Fibroblast of lung (primary cell): ENCODE results near the gene GMPPB. TPM values are rescaled to one million over a fixed set of nuclear protein-coding genes. Genes with fewer than 3 reads are reported as not detected.

ENCODE experiments used
- DNase-seq, 2 donors: peaks; one replicate each; pipeline versions ENCODE4 v3.0.0 to v3.0.0-alpha.2; 2010; ENCODE audit warnings: low read depth in 2 of 2
- H2AFZ ChIP-seq: 2 replicates; pipeline ENCODE4 v1.5.1; 2012; ENCODE audit warnings: low read length, control low read depth, inconsistent platforms
- H3K27ac ChIP-seq: 2 replicates; pipeline ENCODE4 v1.5.1; 2011; ENCODE audit warnings: low read length, control low read depth; ENCODE audit not compliant: insufficient read depth
- H3K27me3 ChIP-seq: 2 replicates; pipeline ENCODE4 v1.5.1; 2011; ENCODE audit warnings: mild to moderate bottlenecking, low read length; ENCODE audit not compliant: control insufficient read depth, insufficient read depth
- H3K36me3 ChIP-seq: 2 replicates; pipeline ENCODE4 v1.5.1; 2011; ENCODE audit warnings: low read length; ENCODE audit not compliant: control insufficient read depth, insufficient read depth
- H3K4me1 ChIP-seq: 2 replicates; pipeline ENCODE4 v1.5.1; 2011; ENCODE audit warnings: low read length; ENCODE audit not compliant: control insufficient read depth, insufficient read depth; ENCODE audit errors: extremely low read depth
- H3K4me2 ChIP-seq: 2 replicates; pipeline ENCODE4 v1.5.1; 2011; ENCODE audit warnings: low read length, control low read depth; ENCODE audit not compliant: insufficient read depth; ENCODE audit errors: extremely low read depth
- H3K4me3 ChIP-seq, 4 experiments: fragments of 200-600 bp in 1 of 4; sonication (generic) in 1 of 4; replicated peaks in 1 of 4; 2 replicates each; pipeline ENCODE4 v1.5.1; 2011 to 2016; ENCODE audit warnings: low read length in 4 of 4, low read depth in 3 of 4, mild to moderate bottlenecking in 3 of 4, control low read depth in 2 of 4, inconsistent platforms in 1 of 4, mixed read lengths in 1 of 4; ENCODE audit not compliant: insufficient read depth in 1 of 4; ENCODE audit errors: control extremely low read depth in 1 of 4
- H3K79me2 ChIP-seq: 2 replicates; pipeline ENCODE4 v1.5.1; 2012; ENCODE audit warnings: mild to moderate bottlenecking, low read length, inconsistent platforms; ENCODE audit not compliant: control insufficient read depth, insufficient read depth
- H3K9ac ChIP-seq: 2 replicates; pipeline ENCODE4 v1.5.1; 2011; ENCODE audit warnings: mild to moderate bottlenecking, low read length, control low read depth; ENCODE audit not compliant: insufficient read depth
- H3K9me3 ChIP-seq: 2 replicates; pipeline ENCODE4 v1.5.1; 2012; ENCODE audit warnings: low read depth, low read length; ENCODE audit not compliant: control insufficient read depth, insufficient read depth
- H4K20me1 ChIP-seq: 2 replicates; pipeline ENCODE4 v1.5.1; 2011; ENCODE audit warnings: low read length; ENCODE audit not compliant: control insufficient read depth, insufficient read depth; ENCODE audit errors: extremely low read depth
- EZH2 ChIP-seq: IDR thresholded peaks from 2 replicates; pipeline ENCODE4 v1.5.1; 2012; ENCODE audit warnings: low read length, control low read depth, mild to moderate bottlenecking; ENCODE audit errors: missing control alignments
- polyA plus RNA-seq, 2 donors: library from polyadenylated mRNA; depleted of rRNA in 1 of 2; stranded (reverse) in 1 of 2; unstranded in 1 of 2; fragments of >200 nt; gene quantifications; 2 replicates each; pipeline ENCODE4 v1.2.1, GENCODE V29; 2011 to 2012; ENCODE audit warnings: missing spikeins in 1 of 2
- total RNA-seq: library from RNA; depleted of rRNA; stranded (reverse); fragments of >200 nt; gene quantifications from 2 replicates; pipeline ENCODE4 v1.2.1, GENCODE V29; 2014
- TF ChIP-seq, protein P1 (sequence below), 2 donors: IDR thresholded peaks in 1 of 2; conservative IDR thresholded peaks in 1 of 2; 1 replicate in 1 of 2; 2 replicates in 1 of 2; pipeline ENCODE4 v1.5.1; 2011 to 2012; ENCODE audit warnings: low read length in 2 of 2, control low read depth in 1 of 2, inconsistent platforms in 1 of 2, low read depth in 1 of 2, mild to moderate bottlenecking in 1 of 2

Gene GMPPB
- total and polyA plus RNA-seq, 2 donors (not counting 1 experiment from before 2014, with no cell fraction given) = 13.7 to 14.4 TPM

DNA sequence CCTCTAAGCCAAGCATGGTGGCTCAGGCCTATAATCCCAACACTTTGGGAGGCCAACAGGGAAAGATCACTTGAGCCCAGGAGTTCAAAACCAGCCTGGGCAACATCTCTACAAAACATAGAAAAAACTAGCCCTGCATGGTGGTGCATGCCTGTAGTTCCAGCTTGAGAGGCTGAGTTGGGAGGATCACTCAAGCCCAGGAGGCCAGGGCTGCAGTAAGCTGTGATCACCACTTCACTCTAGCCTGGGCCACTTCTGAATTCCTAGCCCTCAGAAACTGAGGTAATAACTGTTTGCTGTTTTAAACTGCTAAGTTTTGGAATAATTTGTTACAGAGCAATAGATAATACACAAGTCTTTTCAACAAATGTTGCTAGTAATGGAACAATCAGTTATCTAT is 46.2 kb upstream of the GMPPB start:
- Histone ChIP-seq H3K4me3 (no peak overlapping the region), H3K36me3 (no peaks in the 10 kb centered on the region), H3K4me2 (no peak overlapping the region), H3K9me3 (no peaks in the 10 kb centered on the region), H2AFZ (no peak overlapping the region), H4K20me1 (peaks cover 3% of the 10 kb centered on the region), H3K79me2 (peaks cover 70% of the 10 kb centered on the region), H3K27ac (no peak overlapping the region), H3K27me3 (no peaks in the 10 kb centered on the region), H3K4me1 (peaks cover 2% of the 10 kb centered on the region), H3K9ac (no peak overlapping the region)
- no peak for DNase-seq
- no peak for TF ChIP-seq EZH2
- TF ChIP-seq, protein P1, sequence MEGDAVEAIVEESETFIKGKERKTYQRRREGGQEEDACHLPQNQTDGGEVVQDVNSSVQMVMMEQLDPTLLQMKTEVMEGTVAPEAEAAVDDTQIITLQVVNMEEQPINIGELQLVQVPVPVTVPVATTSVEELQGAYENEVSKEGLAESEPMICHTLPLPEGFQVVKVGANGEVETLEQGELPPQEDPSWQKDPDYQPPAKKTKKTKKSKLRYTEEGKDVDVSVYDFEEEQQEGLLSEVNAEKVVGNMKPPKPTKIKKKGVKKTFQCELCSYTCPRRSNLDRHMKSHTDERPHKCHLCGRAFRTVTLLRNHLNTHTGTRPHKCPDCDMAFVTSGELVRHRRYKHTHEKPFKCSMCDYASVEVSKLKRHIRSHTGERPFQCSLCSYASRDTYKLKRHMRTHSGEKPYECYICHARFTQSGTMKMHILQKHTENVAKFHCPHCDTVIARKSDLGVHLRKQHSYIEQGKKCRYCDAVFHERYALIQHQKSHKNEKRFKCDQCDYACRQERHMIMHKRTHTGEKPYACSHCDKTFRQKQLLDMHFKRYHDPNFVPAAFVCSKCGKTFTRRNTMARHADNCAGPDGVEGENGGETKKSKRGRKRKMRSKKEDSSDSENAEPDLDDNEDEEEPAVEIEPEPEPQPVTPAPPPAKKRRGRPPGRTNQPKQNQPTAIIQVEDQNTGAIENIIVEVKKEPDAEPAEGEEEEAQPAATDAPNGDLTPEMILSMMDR (conservative IDR thresholded peaks at IDR 0.05 in 1 of 2, IDR thresholded peaks at IDR 0.05 in 1 of 2; ENCODE audit: low read depth in 1 of 2, low read length in 2 of 2) = no peak

DNA sequence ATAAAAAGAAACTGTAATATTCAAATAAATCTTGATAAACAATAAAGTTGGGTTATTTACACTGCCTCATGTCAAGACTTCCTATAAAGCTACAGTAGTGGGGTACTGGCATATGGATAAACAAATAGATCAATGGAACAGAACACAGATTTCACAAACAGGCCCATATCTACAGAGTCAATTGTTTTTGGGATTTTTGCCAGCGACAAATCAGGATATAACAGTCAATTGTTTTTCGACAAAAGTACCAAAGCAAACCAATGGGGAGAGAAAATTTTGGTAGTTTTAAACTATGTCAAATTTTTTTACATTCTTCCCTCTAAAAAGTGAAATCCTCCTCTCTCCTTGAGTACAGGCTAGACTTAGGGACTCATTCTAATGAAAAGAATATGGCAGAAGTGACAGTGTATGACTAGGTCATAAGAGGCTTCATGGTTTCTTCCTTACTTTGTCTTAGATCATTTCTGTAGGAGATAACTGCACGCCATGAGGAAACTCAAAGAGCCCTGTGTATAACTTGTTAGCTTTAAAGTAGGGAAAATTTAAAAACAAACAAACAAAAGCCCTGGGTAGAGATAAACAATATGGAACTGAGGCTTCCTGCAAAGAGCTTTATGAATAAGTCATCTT is 45.6 kb upstream of the GMPPB start:
- Histone ChIP-seq H2AFZ (no peak overlapping the region), H3K9ac (no peak overlapping the region), H3K36me3 (no peaks in the 10 kb centered on the region), H3K4me2 (no peak overlapping the region), H3K9me3 (no peaks in the 10 kb centered on the region), H3K4me1 (peaks cover 2% of the 10 kb centered on the region), H3K27me3 (no peaks in the 10 kb centered on the region), H4K20me1 (peaks cover 3% of the 10 kb centered on the region), H3K27ac (no peak overlapping the region), H3K79me2 (peaks cover 72% of the 10 kb centered on the region), H3K4me3 (no peak overlapping the region)
- DNase-seq = no peak
- TF ChIP-seq, protein P1 (conservative IDR thresholded peaks at IDR 0.05 in 1 of 2, IDR thresholded peaks at IDR 0.05 in 1 of 2; ENCODE audit: low read depth in 1 of 2, low read length in 2 of 2) = no peak
- TF ChIP-seq EZH2 = no peak

DNA sequence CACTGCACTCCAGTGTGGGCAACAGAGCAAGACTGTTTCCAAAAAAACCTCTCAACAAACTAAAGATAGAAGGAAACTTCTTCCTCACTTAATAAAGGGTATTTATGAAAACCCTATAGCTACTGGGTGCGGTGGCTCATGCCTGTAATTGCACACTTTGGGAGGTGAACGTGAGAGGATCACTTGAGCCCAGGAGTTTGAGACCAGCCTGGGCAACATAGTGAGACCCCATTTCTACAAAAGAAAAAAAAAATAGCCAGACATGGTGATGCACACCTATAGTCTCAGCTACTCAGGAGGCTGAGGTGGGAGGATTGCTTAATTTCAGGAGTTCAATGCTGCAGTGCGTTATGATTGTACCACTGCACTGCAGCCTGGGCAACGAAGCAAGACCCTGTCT is 40.2 kb upstream of the GMPPB start:
- no peaks in the 10 kb centered on the region for H3K36me3 ChIP-seq
- no peaks in the 10 kb centered on the region for H4K20me1 ChIP-seq
- H3K27ac ChIP-seq = no peak overlapping the region
- H3K9me3 ChIP-seq = no peaks in the 10 kb centered on the region
- TF ChIP-seq, protein P1 (conservative IDR thresholded peaks at IDR 0.05 in 1 of 2, IDR thresholded peaks at IDR 0.05 in 1 of 2; ENCODE audit: low read depth in 1 of 2, low read length in 2 of 2) = no peak
- TF ChIP-seq EZH2 = no peak
- H3K9ac ChIP-seq = no peak overlapping the region
- no peaks in the 10 kb centered on the region for H3K4me1 ChIP-seq
- H2AFZ ChIP-seq = no peak overlapping the region
- no peak for DNase-seq
- no peak overlapping the region for H3K4me3 ChIP-seq
- no peak overlapping the region for H3K4me2 ChIP-seq
- H3K27me3 ChIP-seq = no peaks in the 10 kb centered on the region
- H3K79me2 ChIP-seq = peaks cover 54% of the 10 kb centered on the region
